ENCODE results near the gene RCE1. TPM values are rescaled to one million over a fixed set of nuclear protein-coding genes. Genes with fewer than 3 reads are reported as not detected.

The RCE1 gene
- total RNA-seq, 1 experiment from 2014 or later = 52.5 TPM

GRCh38 chr11:66820901-66821300 is 22.3 kb upstream of the RCE1 start:
- Histone ChIP-seq H4K5ac (ENCODE audit: insufficient read length, low read depth, low read length) (no peak overlapping the region), H2BK120ac (ENCODE audit: low read depth, low read length, poor library complexity, severe bottlenecking) (no peak overlapping the region), H3K4ac (ENCODE audit: low read depth, low read length) (no peak overlapping the region), H3K4me2 (ENCODE audit: insufficient read depth, insufficient read length, low read length) (no peak overlapping the region), H3K79me2 (ENCODE audit: insufficient read depth, low read length) (no peaks in the 10 kb centered on the region), H3K9me3 (ENCODE audit: control insufficient read depth, low read depth, low read length) (no peaks in the 10 kb centered on the region), H2BK5ac (ENCODE audit: insufficient read length, low read length) (no peak overlapping the region), H2BK15ac (ENCODE audit: low read depth, low read length) (no peak overlapping the region), H3T11ph (ENCODE audit: low read length) (no peak overlapping the region), H3K23me2 (ENCODE audit: insufficient read length, low read depth, low read length, poor library complexity, severe bottlenecking) (no peaks in the 10 kb centered on the region), H3K56ac (ENCODE audit: insufficient read length, low read depth, low read length) (no peak overlapping the region), H3K23ac (ENCODE audit: insufficient read length, low read depth, low read length) (no peak overlapping the region), H3K14ac (ENCODE audit: insufficient read depth, low read length) (no peak overlapping the region), H3K4me1 (ENCODE audit: insufficient read depth, low read length) (no peaks in the 10 kb centered on the region), H4K20me1 (ENCODE audit: control insufficient read depth, insufficient read depth, insufficient read length) (no peaks in the 10 kb centered on the region), H2AFZ (ENCODE audit: low read length) (no peak overlapping the region), H4K8ac (replicated peaks; ENCODE audit: insufficient read length, low read depth, low read length) (no peak overlapping the region), H2BK20ac (ENCODE audit: low read depth, low read length, poor library complexity, severe bottlenecking) (no peak overlapping the region), H3K18ac (ENCODE audit: insufficient read length, low read depth, low read length) (no peak overlapping the region), H3K27me3 (ENCODE audit: insufficient read depth, low read length) (no peaks in the 10 kb centered on the region), H2BK12ac (ENCODE audit: insufficient read length, low read depth, low read length) (no peak overlapping the region), H3K79me1 (ENCODE audit: insufficient read depth, low read depth, low read length, poor library complexity, severe bottlenecking) (no peaks in the 10 kb centered on the region), H4K91ac (ENCODE audit: insufficient read length, low read depth, low read length) (no peak overlapping the region), H3K9ac (ENCODE audit: extremely low read depth, insufficient read length, low read length) (no peak overlapping the region), H2AK5ac (ENCODE audit: insufficient read length, low read length) (no peak overlapping the region), H3K27ac (ENCODE audit: insufficient read length, low read depth, low read length) (no peak overlapping the region)
- WGBS (ENCODE audit: extremely low coverage, insufficient read length, low lambda C conversion rate) = no CpG with 5 or more reads among the region's 3 CpGs
- DNase-seq = no peak
- no peaks in the 10 kb centered on the region for H3K27me3 Mint-ChIP-seq (ENCODE audit: low read depth)
- H3K4me3 Mint-ChIP-seq = no peak overlapping the region
- no peak overlapping the region for H3K27ac Mint-ChIP-seq
- H3K36me3 Mint-ChIP-seq (ENCODE audit: insufficient read depth in 1 of 3, low read depth in 3 of 3) = peaks cover 0 to 39% (median 13%) of the 10 kb centered on the region in 3 experiments; a peak in 4 of 7 replicates
- peaks cover 0 to 3% of the 10 kb centered on the region in 2 experiments; a peak in 1 of 5 replicates for H3K9me3 Mint-ChIP-seq
- no peak for TF ChIP-seq CTCF (conservative IDR thresholded peaks at IDR 0.05)
- peaks cover 3 to 11% of the 10 kb centered on the region in 2 experiments for H3K4me1 Mint-ChIP-seq
